H4 (cell line): Measurements from ENCODE around the gene RPL22L1. TPM values are rescaled to one million over a fixed set of nuclear protein-coding genes. Genes with fewer than 3 reads are reported as not detected.
"Not testable (repeated sequence)": the region's sequence is repeated elsewhere in the genome, so short reads cannot be mapped to it uniquely, and the experiment has no call there.

Experiments
- DNase-seq: peaks from one replicate; pipeline ENCODE4 v3.0.0-alpha.2; 2015; ENCODE audit warnings: low spot score
- total RNA-seq: library from RNA; depleted of rRNA; stranded (reverse); fragments of >200 nt; shearing (Covaris generic); gene quantifications from 2 replicates; pipeline ENCODE4 v1.2.3, GENCODE V29; 2014; rRNA removed

The RPL22L1 gene
- total RNA-seq: 760 and 772 TPM in 2 replicates

DNA sequence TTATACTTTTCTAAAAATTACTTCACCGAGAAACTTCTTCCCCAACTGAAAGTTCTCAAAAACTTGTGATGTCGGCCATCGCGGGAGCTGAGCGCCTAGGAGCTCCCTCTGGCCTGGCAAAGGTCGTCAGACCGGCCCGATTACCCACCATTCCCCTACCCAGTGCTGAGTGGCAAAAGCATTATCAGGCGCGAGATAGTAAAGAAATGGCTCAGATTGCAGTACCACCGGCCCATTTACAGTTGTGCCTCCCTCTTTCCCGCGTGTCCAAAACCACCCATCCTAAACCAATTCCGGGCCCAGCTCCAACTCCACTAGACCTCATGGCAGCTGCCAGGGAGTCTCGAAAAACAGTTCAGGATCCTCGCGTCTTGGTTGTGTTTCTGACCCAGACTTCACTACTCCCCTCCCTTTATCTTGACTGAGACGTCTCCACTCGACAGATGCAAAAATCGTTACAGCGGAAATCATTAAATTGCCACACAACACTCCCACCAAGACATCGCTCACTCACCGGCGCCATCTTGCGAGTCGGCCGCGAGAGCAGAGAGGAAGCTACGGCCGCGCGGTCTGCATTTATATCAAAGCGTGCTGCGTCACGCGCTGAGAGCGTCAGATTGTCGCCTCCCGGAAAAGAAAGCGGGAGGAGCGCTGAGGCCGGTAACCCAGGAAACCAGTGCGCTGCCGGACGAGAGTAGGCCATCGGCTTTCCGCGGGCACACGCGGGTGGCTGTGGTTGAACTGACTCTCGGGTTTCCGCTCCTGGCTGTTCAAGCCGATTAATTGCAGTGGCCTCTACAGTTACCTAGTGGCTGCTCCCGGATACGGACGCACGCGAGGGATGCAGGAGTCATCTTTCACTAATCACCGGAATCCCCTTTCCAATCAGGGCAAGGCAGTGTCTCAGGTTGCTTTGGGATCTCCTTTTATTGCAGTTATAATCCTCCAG is at the start of gene RPL22L1:
RPL22L1 (minus strand) TSS at position 551 of the 949 bp plus-strand sequence; CDS start at position 523, 28 bp downstream.
- peak; percentile 99 for DNase-seq

GRCh38 chr3:170918715-170919114 is 48.7 kb upstream of the RPL22L1 start:
- DNase-seq: no peak

DNA sequence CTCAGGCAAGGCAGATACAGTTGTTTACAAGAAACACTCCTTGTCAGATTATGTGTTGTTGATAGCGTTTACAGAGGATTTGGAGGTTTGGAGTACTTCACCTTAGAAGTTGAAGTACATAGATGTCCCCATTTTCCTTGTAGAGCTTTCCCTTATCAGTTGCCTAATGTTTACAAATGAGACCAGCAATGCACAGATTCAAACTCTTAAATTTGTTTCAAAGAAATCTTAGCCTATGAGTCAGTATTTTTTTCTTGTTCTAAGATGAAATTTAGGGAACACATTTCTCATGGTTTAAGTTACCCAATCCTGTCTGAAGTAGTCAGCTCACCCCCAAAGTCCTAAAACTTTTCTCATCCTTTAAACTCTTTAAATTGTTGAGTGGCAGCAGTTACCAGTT is 44.7 kb upstream of the RPL22L1 start:
- no peak for DNase-seq

- DNase-seq: no peak
Observed at GRCh38 chr3:170914212-170914611, 44.2 kb upstream of the RPL22L1 start.

- no peak for DNase-seq
Observed at GRCh38 chr3:170911051-170911450, 41.1 kb upstream of the RPL22L1 start.

DNA sequence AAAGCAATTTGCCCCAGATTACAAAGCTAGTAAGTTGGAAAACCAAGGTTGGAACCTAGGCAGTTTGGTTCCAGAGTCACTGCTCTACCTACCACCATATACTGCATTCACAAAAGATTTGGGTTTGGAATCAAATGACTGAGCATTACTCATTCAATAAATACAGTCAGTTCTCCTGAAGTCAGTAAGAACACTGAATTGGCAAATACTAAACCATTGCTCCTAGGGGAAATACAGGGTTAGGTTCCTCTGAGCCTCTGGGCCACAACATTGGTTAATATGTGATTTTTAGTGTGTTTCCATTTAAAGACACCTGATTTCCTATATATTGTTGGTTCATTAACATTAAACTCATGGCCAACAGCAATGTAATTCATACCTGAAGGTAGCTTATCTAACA is 40.5 kb upstream of the RPL22L1 start:
- DNase-seq: no peak

DNA sequence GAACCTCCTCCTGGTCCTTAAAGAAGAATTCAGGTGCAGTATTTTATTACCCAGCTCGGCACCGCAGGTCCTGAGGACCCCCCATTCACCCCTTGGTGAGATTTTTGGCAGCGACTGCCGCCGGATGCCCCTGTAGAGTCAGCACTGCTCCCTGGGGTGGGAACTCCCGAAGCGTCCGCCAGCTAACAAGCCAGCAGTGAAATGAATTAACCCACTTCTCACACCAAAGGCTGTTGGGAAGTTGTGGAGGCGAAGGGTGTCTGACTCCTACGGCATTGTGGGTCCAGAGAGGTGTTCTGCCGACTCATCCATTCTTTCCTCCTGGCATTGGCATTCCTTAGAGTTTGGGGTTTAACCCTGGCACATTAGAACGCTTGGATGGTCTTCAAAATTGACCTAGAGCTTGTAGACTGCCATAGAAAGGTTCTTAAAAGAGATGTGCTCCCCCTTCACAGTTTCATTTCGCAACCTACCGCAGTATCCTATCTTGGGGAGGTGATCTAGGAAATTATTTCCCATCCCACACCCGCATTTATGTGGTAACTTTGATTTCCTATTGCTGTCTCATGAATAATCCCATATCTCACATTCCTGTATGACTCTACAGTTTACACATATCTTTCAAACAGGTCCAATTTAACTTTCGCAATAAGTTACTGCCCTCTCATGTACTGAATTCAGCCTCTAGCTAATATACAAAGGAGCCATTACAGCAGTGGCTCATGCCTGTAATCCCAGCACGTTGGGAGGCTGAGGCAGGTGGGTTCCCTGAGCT is 39.3 kb upstream of the RPL22L1 start:
- DNase-seq: peak; percentile 71

- DNase-seq: peak; percentile 98
Observed at GRCh38 chr3:170908235-170909116, 38.5 kb upstream of the RPL22L1 start, which contains the start of gene EIF5A2. Gene EIF5A2 (minus strand): TSS chr3:170908637. CDS start chr3:170907806, 831 bp downstream.

DNA sequence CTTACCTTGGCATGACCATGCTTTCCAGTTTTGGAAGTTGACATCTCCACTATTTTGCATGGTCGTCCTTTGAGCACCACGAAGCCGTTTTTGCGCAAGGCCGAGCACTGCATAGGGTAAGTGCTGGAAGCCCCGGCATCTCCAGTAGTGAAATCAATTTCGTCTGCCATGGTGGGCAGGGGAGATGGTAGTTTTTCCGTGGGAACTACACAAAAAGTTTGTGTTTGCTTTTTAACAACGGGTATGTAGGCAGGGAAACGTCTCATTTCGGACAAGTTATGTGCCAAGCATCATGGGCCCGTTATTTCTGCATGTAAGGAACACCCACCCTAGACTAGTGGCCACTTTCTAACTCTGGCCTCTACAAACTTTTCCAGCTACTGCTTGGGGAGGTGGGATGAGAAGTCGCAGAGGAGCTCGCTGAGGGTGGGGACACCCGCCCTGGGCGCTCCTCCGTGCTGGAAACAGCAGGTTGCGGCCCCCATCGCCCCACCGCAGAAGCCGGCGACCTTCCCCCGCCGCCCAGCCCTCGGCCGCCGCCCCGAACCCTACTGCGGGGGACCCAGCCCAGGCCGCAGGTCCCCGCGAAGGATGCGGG is 37.7 kb upstream of the RPL22L1 start:
- peak; percentile 38 for DNase-seq

DNA sequence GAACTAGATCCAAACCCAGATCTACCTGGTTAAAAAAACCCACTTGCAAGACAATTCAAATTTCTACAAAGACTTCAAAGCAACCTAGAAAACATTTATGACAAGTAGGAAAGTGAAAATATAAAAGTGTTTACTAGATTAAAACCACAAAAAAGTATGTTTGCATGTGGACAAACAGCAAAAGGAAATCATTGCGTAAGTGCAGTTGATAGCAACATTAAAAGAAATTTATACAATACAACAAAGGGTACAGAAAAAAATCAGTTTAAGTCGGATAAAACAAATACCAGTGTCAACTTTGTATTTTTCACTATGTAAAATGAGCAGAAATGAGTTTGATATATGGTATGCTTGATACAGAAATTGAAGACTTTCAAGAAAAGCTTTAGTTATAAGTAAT is 35.9 kb upstream of the RPL22L1 start:
- no peak for DNase-seq

DNA sequence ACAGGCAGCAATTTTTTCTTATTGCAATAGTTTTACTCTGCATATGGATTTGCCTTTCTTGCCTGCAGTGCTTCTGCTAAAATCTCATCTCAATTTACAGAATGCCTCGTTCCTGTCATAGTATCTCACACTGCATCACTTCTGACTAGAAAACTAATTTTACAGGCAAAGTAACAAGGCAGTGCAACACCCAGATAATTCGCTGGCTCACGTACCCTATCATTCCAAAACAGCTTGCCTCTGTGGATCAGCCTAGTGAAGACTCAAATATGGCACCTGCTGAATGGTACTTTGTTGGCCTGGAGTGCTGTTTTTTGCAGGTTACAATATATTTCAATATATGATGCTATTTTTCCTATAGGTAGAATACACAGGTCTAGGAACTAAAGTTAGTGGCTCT is 33.1 kb upstream of the RPL22L1 start:
- no peak for DNase-seq

GRCh38 chr3:170899455-170899854 is 29.5 kb upstream of the RPL22L1 start:
- DNase-seq: no peak

DNA sequence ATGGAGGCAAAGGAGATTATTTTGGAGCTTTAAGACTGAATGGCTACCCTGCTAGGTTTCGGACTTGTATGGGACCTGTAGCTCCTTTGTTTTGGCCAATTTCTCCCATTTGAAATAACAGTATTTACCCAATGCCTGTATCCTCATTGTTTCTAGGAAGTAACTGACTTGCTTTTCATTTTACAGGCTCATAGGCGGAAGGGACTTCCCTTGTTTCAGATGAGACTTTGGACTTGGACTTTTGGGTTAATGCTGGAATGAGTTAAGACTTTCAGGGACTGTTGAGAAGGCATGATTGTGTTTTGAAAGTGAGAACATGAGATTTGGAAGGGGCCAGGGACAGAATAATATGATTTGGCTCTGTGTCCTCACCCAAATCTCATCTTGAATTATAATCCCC is 28.0 kb upstream of the RPL22L1 start:
- DNase-seq: no peak

- DNase-seq: not testable (repeated sequence)
Observed at GRCh38 chr3:170897199-170897598, 27.2 kb upstream of the RPL22L1 start.

- no peak for DNase-seq
Observed at GRCh38 chr3:170896781-170897180, 26.8 kb upstream of the RPL22L1 start.

- DNase-seq: not testable (repeated sequence)
Observed at GRCh38 chr3:170896333-170896732, 26.3 kb upstream of the RPL22L1 start.

- DNase-seq: no peak
Observed at GRCh38 chr3:170893895-170894294, 23.9 kb upstream of the RPL22L1 start.

DNA sequence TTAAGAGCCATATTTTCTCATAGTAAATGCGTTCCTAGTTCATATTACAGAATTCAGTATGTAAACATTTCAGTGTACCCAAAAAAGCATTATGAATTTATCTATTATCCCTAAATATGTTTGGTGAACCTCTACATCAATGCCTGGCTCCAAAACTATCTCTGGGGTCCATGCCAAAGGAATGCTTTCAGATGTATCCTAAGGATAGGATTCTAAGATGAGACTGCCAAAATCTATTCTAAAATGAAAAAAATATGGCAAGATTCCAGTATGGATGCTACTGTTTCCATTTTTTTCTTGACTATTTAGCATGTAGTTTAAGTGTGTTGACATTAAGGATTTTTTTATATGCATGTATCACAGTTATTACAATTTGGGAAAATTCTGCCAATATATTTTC is 19.6 kb upstream of the RPL22L1 start:
- DNase-seq: no peak

GRCh38 chr3:170889132-170889531 is 19.1 kb upstream of the RPL22L1 start:
- no peak for DNase-seq

- DNase-seq: not testable (repeated sequence)
Observed at GRCh38 chr3:170884109-170884930, 14.3 kb upstream of the RPL22L1 start.
